Measurements from ENCODE around the gene DLX5. TPM values are rescaled to one million over a fixed set of nuclear protein-coding genes. Genes with fewer than 3 reads are reported as not detected.

DLX5 gene
- total and polyA plus RNA-seq, 9 donors, result 0.27 to 7.9 (median 1.0) TPM; not detected in 1

- intact Hi-C loops (cut with DNase I), result loop anchor here in 1 of 4 donors (10.0 kb wide), 1 partner anchor 296 kb away; the partner anchor contains the start of gene SEM1
- Histone ChIP-seq H3K9me3 (no peaks in the 10 kb centered on the region), H3K27me3 (peaks cover 10% of the 10 kb centered on the region), H3K36me3 (no peaks in the 10 kb centered on the region), H3K4me1 (ENCODE audit: insufficient read depth) (peaks cover 4% of the 10 kb centered on the region), H3K27ac (no peak overlapping the region), H3K4me3 (no peak overlapping the region)
- DNase-seq, result no peak
- 25 to 37% (median 33%) methylated on average over 3 of the region's 3 CpGs for WGBS, 3 donors
- TF ChIP-seq POLR2A (IDR thresholded peaks at IDR 0.05) (no peak), EP300 (IDR thresholded peaks at IDR 0.05) (no peak), CTCF (IDR thresholded peaks at IDR 0.05) (no peak)
These were observed 23.4 kb downstream of the DLX5 start for GRCh38 chr7:97001221-97001620.

- peaks cover 21% of the 10 kb centered on the region for H3K27me3 ChIP-seq
- WGBS, 3 donors, result 3 to 5% (median 4%) methylated on average over 14 of the region's 14 CpGs
- DNase-seq, result no peak
- H3K9me3 ChIP-seq, result no peaks in the 10 kb centered on the region
- H3K27ac ChIP-seq, result no peak overlapping the region
- H3K4me3 ChIP-seq, result no peak overlapping the region
- intact Hi-C loops (cut with DNase I), result no loop called here
- no peaks in the 10 kb centered on the region for H3K4me1 ChIP-seq (ENCODE audit: insufficient read depth)
- no peaks in the 10 kb centered on the region for H3K36me3 ChIP-seq
- TF ChIP-seq EP300 (IDR thresholded peaks at IDR 0.05) (no peak), CTCF (IDR thresholded peaks at IDR 0.05) (no peak), POLR2A (IDR thresholded peaks at IDR 0.05) (no peak)
These were observed 25.9 kb downstream of the DLX5 start for GRCh38 chr7:96998744-96999143.

- WGBS, 3 donors, result 3 to 12% (median 7%) methylated on average over 11 of the region's 11 CpGs
- Histone ChIP-seq H3K36me3 (no peaks in the 10 kb centered on the region), H3K4me1 (ENCODE audit: insufficient read depth) (no peaks in the 10 kb centered on the region), H3K9me3 (no peaks in the 10 kb centered on the region), H3K27me3 (peaks cover 21% of the 10 kb centered on the region), H3K27ac (no peak overlapping the region), H3K4me3 (no peak overlapping the region)
- intact Hi-C loops (cut with DNase I), result no loop called here
- no peak for DNase-seq
- TF ChIP-seq CTCF (IDR thresholded peaks at IDR 0.05), result no peak
- no peak for TF ChIP-seq POLR2A (IDR thresholded peaks at IDR 0.05)
- TF ChIP-seq EP300 (IDR thresholded peaks at IDR 0.05), result no peak
These were observed 26.3 kb downstream of the DLX5 start for GRCh38 chr7:96998333-96998732.

GRCh38 chr7:96997512-96998032 lies 27.1 kb downstream of the DLX5 start:
- no peaks in the 10 kb centered on the region for H3K4me1 ChIP-seq (ENCODE audit: insufficient read depth)
- intact Hi-C loops (cut with DNase I), result no loop called here
- peaks cover 20% of the 10 kb centered on the region for H3K27me3 ChIP-seq
- no peak overlapping the region for H3K27ac ChIP-seq
- H3K36me3 ChIP-seq, result no peaks in the 10 kb centered on the region
- no peak overlapping the region for H3K4me3 ChIP-seq
- no peaks in the 10 kb centered on the region for H3K9me3 ChIP-seq
- WGBS, 3 donors, result 9 to 12% (median 11%) methylated on average over 23 of the region's 23 CpGs
- TF ChIP-seq EP300 (IDR thresholded peaks at IDR 0.05), result no peak
- no peak for TF ChIP-seq POLR2A (IDR thresholded peaks at IDR 0.05)
- TF ChIP-seq CTCF (IDR thresholded peaks at IDR 0.05), result no peak
- DNase-seq, result no peak
